GM12875 (cell line): ENCODE data around the gene MTG2.
A peak's percentile ranks its signal among the peaks of the same experiment; 100 is the strongest.

ENCODE experiments used
- H3K4me3 ChIP-seq: one replicate; pipeline ENCODE4 v1.5.1; 2011; ENCODE audit warnings: low read depth, low read length, control low read depth
- CTCF ChIP-seq: IDR thresholded peaks from 2 replicates; pipeline ENCODE4 v1.5.1; 2011; ENCODE audit warnings: low read depth, mild to moderate bottlenecking, control low read depth, inconsistent platforms, low read length, moderate library complexity, borderline replicate concordance; ENCODE audit not compliant: insufficient read depth

MTG2 gene

GRCh38 chr20:62142252-62143080 lies 40.4 kb upstream of the MTG2 start:
- TF ChIP-seq CTCF: no peak
- H3K4me3 ChIP-seq: peak overlapping the region; percentile 68

GRCh38 chr20:62143081-62143956 lies 39.5 kb upstream of the MTG2 start, which contains the start of the genes PSMA7 and SS18L1:
Gene PSMA7, minus strand, starts transcription at chr20:62143394. Its CDS starts 91 bp downstream, at chr20:62143303.
Gene SS18L1, plus strand, starts transcription at chr20:62143769. Its CDS starts 52 bp downstream, at chr20:62143821.
- peak within 1 kb of the TSS; percentile 68 for H3K4me3 ChIP-seq
- no peak for TF ChIP-seq CTCF

GRCh38 chr20:62143957-62144825 lies 38.6 kb upstream of the MTG2 start:
- H3K4me3 ChIP-seq: peak overlapping the region; percentile 66
- 0 out of 2 replicates have a peak, but pooled peaks have one; percentile 0 for TF ChIP-seq CTCF

- no peak for TF ChIP-seq CTCF
- H3K4me3 ChIP-seq: no peak overlapping the region
These were observed 37.2 kb upstream of the MTG2 start for GRCh38 chr20:62145688-62146018.

GRCh38 chr20:62146019-62146755 lies 36.6 kb upstream of the MTG2 start:
- no peak overlapping the region for H3K4me3 ChIP-seq
- no peak for TF ChIP-seq CTCF

GRCh38 chr20:62147125-62147524 lies 35.7 kb upstream of the MTG2 start:
- no peak overlapping the region for H3K4me3 ChIP-seq
- TF ChIP-seq CTCF: no peak
